HG03342 (cell line): ENCODE data around the gene EML6.

ENCODE experiments used
- ATAC-seq: cut with Tn5 transposase; IDR thresholded peaks from one replicate; pipeline ENCODE4 v1.9.1; 2021; ENCODE audit warnings: mild to moderate bottlenecking, moderate library complexity; ENCODE audit not compliant: unreplicated experiment

Gene EML6

DNA sequence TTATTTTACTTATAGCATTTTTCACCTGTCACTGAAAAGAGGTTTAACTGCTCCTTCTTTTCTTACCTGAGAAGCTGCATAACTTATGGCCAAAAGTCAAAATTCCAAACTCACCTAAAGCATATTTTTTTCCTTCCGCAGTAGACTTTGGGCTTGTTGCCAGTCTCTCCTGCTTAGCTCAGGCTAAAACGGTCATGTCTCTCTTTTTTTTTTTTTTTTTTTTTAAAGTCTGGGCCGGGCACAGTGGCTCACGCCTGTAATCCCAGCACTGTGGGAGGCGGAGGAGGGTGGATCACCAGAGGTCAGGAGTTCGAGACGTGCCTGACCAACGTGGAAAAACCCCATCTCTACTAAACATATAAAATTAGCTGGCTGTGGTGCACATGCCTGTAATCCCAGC lies 213.3 kb downstream of the EML6 start:
- ATAC-seq: no peak

DNA sequence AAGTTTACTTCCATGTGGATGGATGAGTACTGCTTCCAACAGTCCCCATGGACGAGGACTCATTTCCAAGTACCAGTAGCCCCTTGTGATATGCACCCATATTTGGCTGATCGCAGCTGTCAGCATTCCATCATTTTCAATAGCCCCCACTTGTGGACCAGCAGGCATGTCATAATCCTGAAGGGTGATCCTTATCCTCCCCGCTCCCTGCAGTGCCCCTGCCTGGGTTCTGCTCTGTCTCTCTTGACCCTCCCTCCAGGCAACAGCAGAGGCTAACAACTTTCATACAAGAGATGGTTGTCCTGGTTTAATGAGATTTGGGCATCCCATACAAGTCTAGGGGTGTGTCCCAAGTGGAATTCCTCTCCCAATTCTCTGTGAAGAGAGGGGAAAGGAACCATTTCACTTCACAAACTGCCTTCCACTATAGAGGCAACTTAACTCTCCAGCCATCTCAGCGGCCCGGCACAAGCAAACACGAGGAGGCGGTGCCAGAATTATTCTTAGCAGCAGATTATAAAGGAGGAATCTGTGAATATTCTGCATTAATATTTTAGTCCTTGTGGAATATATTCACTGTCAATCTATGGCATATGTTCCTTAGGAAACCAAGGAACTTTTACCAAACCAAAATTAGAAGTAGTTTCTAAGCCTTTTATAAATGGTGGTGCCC lies 216.1 kb downstream of the EML6 start:
- no peak for ATAC-seq

DNA sequence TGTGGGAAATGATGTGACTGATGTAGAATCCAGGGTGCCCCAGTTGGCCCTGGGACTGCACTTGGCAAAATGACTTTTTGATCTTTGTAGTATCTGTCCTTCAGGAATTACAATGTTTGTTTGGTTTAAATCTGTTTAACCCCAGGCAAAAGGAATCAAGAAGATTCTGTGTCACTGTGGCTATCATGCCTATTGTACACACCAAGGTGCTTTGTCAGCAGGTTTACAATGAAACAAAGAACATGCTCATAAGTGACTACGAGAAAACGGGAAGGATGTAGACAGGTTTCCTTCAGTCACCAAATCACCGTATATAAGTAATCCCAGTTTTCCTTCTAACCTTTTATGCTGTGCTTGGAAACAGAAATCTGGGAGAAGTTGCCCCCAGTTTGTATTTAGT lies 217.3 kb downstream of the EML6 start:
- ATAC-seq: no peak

DNA sequence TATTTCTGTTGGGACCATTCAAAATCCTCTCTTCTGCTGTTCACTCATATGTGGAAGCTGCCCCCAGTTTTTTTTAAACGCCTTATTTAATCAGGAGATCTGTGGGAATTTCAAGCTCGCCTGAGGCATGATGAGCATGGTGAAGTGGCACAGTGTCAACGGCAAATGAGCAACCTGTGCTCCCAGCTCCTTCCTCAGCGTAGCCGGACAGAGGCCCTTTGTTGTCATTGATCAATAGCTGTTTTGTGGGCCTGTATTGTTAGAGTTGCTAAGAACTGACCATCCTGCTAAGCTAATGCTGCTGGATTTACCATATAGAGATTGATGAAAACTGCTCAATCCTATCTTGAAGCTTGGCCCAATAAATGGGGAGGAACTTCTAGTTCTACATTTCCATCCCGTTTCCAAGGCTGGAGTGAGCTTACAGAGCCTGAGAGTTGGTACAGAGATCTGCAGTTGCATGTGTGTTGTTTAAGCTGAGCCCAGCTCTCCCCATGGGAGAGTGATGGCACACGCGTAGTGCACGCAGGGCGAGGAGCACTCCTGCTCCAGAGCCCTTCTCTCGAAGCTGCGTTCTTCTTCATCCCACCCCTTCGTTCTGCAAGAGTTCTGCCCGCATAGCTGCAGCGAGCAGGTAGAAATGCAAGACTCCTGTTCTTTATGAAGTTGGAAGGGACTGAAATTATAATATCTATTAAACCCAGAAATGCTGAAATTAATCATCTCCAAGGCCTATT lies 218.0 kb downstream of the EML6 start:
- no peak for ATAC-seq

DNA sequence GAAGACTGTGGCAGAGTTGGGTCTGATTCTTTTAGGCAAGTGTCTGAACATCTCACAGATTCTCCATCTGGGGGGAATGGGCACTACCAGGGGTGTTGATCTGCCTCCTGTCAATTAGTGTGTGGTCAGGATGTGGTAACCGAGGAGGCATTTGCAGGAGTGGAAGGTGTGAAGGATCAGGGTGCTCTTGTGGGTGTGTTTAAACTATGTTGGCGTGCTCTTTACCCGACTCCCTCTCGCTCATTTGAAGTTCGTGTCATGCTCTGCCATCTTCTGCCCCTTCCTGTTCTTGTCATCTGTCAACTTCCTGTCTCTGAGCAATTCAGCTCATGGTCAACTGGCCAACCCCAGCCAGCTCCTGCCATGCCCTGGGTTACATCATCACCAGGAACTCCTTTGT lies 218.9 kb downstream of the EML6 start:
- ATAC-seq: no peak

DNA sequence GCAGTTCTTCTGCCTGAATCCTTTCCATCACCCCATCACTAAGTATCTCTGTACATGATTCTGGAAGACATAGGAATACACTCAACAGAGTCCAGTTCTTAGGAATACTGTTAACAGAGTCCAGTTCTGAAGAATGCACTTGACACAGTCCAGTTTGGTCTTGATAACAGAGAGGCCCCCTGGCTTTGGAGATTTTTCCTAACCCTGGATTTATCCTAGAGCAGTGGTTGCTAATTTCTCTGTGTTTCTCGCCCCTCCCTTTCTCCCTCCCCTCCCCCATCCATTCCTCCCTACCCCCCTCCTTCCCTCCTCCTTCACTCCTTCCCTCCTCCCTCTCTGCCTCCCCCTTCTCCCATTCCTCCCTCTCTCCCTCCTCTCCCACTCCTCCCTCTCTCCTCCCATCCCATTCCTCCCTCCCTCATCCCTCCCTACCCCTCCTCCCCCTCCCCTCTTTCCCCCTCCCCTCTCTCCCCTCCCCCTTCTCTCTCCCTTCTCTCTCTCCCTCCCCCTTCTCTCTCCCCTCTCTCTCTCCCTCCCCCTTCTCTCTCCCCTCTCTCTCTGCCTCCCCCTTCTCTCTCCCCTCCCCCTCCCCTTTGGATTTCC lies 221.4 kb downstream of the EML6 start:
- ATAC-seq: no peak

DNA sequence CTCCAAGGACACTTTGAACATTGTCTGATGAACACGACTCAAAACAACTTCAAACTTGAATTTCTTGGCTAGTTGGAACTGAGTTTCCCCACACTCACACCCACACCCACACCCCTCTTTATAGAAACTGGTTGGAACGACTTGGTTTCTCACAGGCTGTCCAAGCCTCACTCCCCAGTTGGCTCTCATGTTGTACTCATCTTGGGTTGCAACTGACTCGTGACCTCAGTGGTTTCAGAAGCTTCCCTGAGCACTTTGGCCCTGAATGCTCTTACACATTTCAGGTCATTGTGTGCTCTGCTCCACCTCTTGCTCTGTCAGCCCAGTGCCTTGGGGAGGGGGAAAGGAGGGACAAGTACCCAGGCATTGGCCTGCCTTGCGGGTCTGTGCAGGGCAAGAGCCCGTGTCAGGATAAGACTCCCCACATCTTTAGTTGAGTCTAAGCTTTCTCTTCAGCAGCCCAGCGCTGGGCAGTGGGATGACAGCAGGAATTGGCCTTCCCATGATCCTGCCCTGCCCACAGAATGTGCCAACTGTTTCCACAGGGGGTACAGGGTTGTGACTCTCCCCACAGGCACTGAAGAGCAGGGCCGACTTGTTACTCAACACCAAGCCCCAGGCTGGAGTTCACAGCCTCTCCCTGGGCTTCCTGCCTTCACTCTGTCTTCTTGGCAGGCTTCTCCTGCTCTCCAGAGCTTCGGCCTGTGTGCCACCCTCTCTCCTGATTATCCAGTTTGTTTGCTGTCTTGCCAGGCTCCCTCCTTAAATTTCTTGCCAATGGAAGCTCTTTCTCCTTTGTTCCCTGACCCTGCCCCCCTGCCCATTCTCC lies 222.1 kb downstream of the EML6 start:
- peak; percentile 76 for ATAC-seq

DNA sequence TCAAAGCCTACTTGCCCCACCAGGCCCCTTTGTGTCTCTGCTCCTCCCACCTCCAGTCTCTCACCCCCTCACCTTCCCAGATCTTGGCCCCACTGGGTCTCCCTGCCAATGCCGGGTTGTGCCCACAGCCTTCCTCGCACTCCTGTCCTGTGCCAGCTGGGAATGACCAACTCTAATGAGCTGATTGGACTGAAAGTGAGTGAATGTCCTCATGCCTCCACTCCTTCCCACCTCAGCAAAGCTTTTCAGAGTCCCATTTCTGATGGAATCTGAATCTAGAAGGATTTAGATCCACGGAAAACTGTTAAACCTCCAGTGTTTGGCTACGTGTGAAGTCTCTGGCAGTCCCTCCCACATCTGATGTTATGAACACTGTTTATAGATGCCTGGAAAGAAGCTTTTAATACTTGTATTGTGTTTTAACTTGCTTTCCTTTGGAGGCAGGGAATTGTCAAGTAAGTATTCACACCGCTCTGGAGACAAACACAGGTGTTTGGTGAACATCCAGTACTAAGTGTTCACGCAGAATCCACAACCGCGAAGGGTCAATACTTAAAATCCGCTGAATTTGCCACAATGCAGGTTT lies 222.9 kb downstream of the EML6 start:
- ATAC-seq: no peak

DNA sequence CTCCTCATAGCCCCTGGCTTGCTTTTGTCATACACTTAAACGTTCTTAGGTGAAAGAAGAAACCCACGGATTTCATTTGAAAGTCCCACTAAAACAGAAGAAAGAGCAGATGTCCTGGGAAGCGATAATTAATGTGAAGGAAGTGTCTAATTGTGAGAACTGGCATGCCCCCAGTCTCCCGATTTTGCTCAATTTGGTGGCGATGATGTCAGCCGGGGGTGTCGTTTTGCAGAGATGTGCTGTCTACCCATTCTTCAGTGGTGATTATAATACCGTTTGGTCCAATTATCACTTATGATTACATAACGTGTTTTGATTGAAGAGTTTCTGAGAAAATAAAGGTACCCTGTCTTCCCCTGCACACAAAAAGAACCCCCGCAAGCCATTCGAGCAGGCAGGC lies 223.7 kb downstream of the EML6 start:
- no peak for ATAC-seq

DNA sequence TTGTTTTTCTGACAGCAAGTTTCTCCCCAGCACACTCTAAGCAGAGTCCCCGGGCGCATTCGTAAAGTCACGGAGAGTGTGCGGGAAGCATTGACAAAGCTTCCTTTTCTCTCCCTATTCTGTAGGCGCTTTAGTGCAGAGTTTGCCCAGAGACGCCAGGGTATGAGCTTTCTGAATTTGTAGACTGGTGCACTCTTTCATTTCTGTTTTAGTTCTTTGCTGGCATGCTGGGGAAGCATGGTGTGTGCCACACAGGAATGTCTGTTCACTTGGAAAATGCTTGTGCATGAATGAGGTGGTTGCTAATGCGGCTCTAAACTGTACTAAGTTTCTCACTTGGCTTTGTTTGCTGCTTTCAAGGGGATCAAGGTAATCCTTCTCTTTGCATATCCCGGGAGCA lies 224.2 kb downstream of the EML6 start:
- no peak for ATAC-seq

DNA sequence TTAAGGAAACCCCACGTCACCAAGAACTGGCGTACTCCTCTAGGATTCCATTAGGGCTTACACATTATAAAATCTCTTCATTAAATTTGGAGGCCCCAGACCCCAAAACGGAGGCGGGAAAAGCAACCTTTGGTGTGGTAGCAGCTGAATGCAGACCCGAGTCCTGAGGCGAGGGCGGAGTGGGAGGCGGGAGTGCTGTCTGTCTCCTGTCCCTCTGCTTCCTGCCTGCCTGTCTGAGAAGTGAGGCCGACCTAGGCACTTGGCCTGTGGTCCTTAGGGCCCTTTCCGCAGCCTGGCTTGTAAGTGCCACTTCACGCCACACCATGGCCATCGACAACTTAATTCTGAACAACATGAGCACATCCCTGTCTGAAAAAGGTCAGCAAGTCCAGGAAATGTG lies 224.7 kb downstream of the EML6 start:
- no peak for ATAC-seq

DNA sequence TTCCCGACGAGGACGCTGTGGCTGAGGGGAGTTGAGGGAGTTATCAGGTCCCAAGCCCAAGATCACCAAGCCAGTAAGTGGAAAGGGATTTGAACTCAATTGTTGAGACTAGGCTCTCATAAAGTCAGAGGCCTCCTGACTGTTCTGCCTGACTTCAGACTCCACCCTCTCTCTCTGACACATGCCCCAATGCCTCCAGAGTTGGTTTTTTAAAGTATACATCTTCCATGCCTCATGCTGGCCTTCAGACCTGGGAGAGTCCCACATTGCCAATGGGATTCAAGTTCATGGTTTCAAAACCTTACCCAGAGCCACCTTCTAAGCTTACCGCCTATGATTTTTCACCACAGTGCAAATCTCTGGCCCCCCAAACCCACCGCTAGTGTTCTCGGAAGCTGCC lies 226.0 kb downstream of the EML6 start:
- ATAC-seq: no peak

DNA sequence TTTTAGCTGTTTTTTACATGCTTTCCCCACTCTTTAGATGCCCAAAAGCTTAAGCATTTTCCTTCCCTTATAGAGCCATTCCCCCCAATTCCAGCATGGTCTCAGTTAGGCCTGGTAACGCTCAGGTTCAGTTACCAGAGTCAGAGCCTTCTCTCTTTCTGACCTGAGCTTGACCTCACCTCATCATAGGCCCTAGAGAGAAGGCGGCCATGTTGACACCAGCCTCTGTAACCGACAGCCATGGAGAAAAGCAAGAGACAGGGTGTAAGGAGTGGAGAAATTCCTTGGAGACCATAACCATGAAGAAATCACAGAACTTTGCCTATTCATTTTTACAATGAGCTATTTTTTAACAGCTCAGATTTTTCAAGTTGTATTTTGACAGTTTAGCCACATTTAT lies 227.3 kb downstream of the EML6 start:
- no peak for ATAC-seq

DNA sequence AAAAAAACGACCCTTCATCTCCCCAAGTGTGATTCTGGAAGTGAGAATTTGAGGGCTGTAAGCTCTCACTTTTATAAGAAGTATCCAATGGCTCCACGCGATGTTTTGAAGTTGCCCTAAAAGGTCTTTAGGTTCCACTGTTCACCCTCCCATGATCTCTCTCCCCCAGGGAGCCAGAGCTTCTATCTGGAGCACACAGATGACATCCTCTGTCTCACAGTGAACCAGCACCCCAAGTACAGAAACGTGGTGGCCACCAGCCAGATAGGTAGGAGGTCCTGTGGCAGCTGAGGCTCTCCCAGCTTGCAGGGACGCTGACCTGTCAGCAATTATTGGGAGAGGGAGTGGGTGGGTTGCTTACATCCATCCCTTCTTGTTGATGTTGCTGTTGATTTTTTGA lies 229.0 kb downstream of the EML6 start:
- no peak for ATAC-seq

DNA sequence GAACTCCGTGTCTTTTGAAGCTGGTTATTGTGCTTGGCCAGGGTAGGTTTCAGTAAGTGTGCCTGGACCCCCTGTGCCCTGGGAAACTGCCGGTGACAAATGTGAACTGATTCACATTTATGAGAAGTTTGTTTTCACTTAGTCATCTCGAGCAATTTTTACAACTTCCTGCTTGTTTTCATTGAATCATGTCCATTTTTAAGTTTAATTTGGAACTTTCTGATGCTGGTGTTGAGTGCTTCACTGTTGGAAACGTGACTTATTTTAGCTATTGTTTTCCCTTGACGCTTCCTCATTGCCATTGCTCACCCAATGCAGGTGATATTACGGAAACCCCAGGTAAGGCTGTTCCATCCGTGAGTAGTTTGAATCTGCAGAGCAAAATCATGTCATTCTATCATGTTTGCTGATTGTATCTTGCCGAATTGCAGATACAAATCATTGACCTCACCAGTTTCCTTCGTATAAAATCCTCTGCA lies 229.6 kb downstream of the EML6 start:
- no peak for ATAC-seq

DNA sequence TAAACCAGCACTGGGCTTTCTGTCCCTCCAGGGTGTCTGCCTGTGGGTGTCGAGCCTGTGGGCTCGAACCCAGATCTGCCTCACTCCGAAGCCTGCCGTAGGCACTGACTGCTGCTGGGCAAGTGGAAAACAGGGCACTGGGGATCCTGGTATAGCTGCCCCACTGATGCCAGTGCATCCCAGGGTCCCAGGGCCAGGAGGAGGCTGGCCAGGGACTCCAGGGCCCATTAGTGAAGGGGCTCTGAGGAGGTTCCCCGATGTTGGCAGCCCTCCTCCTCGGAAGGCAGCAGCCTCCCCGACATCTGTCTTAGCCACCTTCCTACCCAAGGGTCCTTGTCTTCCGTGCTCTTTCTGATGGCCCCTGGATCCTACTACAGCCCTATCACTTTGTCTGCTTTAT lies 230.7 kb downstream of the EML6 start:
- no peak for ATAC-seq

DNA sequence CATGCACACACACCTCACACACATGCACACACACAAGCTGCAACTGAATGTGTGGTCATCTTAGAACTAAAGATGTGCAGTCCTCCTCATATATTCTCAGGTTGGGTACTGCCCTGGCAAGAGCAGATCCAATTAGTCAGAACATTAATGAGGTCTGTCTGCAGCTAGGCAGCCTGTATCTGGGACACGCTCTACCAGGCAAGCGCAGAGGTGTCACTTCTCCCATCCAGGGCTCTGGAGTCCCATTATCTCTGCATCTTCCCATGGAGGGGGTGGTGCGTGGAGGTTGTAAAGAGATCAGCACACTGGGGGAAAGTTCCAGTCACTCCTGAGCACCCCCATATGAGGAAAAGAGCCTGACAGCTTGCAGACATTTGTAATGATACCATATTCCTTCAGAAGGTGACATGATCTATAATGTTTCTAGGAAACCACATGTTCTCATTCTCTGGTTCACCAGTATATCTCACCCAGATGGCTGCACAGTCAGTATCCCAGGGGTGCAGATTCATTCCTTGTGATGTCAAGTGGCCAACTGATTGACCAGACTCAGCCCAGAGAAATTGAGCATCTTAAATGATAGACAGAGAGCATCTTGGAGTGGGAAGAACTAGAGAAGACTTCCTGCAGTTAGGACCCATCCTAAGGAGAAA lies 231.4 kb downstream of the EML6 start:
- ATAC-seq: no peak

DNA sequence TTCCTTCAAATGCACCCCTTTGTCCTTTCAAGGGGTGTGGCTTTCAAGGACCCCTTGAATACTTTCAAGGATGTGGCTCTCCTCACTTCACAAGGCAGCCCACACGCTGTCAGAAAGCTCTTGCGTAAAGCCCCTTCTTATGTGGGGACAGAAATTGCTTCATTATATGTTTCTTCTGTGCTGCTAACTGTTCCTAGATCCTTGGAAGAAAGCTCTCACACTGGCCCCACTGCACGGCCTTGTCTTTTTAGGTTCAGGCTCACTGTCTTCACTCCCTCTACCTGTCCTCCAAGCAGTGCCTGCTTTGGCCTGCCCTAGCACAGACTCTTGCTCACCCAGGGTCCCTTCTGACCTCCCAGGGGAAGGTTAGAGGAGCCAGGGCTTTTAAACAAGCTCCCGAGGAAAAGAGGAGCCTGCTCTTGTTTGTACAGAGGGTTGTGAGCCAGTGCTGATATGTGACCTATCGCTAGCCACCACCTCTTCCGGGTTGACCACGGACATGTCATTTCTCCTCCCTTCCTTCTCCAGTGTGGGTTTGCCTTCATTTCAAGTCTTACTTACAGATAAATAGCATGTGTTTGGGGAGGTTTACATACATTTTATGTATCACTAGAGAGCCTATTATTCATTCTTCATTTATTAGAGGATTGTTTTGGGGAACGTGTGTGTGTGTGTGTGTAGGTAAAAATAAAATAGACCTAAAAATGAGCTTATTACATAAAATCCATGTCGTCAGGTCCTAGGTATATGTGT lies 232.1 kb downstream of the EML6 start:
- no peak for ATAC-seq

DNA sequence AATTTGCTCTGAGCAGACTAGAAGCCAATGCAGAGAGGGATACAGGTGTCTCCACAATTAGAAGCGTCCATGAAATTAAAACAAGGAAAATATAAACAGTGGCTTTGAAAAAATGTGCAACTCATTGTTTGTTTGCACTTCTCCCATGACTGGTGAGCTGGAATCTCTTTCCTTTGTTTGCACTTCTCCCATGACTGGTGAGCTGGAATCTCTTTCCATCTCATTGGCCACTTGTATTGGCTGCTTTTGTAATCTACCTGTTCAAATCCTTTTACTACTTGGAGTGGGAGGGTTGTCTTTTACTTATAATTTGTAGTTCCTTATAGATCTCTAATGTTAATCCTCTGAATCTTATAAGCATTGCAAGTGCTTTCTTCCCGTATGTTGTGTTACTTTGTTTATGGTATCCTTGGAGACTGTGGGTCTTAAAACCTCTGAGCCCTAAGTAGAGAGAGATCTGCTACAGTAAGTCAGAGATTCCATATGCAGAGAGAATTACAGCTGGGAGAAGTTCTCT lies 232.7 kb downstream of the EML6 start:
- no peak for ATAC-seq
